PC-9 (cell line): ENCODE data around the gene PTGFR. TPM values are rescaled to one million over a fixed set of nuclear protein-coding genes. Genes with fewer than 3 reads are reported as not detected.

Experiments used
- BruUV-seq: library from RNA; stranded (reverse); fragments of 400-500 nt; replicated peaks from 2 replicates; lab custom pipeline; 2021; lab: Mats Ljungman, UMichigan
- CTCF ChIA-PET: fragments of 300-600 bp; sonication (Branson Sonifier 250); formaldehyde crosslinking; loops from one replicate; lab custom pipeline; 2022; ENCODE audit warnings: antibody characterized with exemption; lab: Charles Lee
- POLR2A ChIA-PET: fragments of 300-600 bp; sonication (Branson Sonifier 250); formaldehyde crosslinking; loops from one replicate; lab custom pipeline; 2022; ENCODE audit warnings: antibody characterized with exemption; ENCODE audit not compliant: unreplicated experiment; lab: Charles Lee
- DNase-seq, 2 experiments: peaks; one replicate each; pipeline versions ENCODE4 v3.0.0 to v3.0.0-alpha.2; 2015 to 2022; ENCODE audit warnings: mixed read lengths in 1 of 2
- H2AFZ ChIP-seq: fragments of 200-600 bp; sonication (generic); 2 replicates; pipeline ENCODE4 v1.8.1; 2017; ENCODE audit warnings: antibody characterized with exemption
- H3F3A ChIP-seq: fragments of 200-600 bp; sonication (generic); 2 replicates; pipeline ENCODE4 v1.8.1; 2017; ENCODE audit warnings: antibody characterized with exemption, mild to moderate bottlenecking, low read depth; ENCODE audit not compliant: insufficient read depth
- H3K27ac ChIP-seq: fragments of 200-600 bp; sonication (generic); 2 replicates; pipeline ENCODE4 v1.6.1; 2016; ENCODE audit warnings: mixed run types
- H3K27me3 ChIP-seq: fragments of 200-600 bp; sonication (generic); 2 replicates; pipeline ENCODE4 v1.6.1; 2016; ENCODE audit warnings: low read depth, mixed run types; ENCODE audit not compliant: insufficient read depth
- H3K36me3 ChIP-seq: fragments of 200-600 bp; sonication (generic); 2 replicates; pipeline ENCODE4 v1.6.1; 2016; ENCODE audit warnings: low read depth, mixed run types
- H3K4me1 ChIP-seq: fragments of 200-600 bp; sonication (generic); replicated peaks from 2 replicates; pipeline ENCODE4 v1.6.1; 2016; ENCODE audit warnings: mixed run types; ENCODE audit not compliant: insufficient read depth
- H3K4me2 ChIP-seq: fragments of 200-600 bp; sonication (generic); 2 replicates; pipeline ENCODE4 v1.6.1; 2017; ENCODE audit warnings: mixed run types
- H3K4me3 ChIP-seq: fragments of 200-600 bp; sonication (generic); 2 replicates; pipeline ENCODE4 v1.6.1; 2016; ENCODE audit warnings: mixed run types
- H3K79me2 ChIP-seq: fragments of 200-600 bp; sonication (generic); 2 replicates; pipeline ENCODE4 v1.6.1; 2017; ENCODE audit warnings: low read depth, mixed run types
- H3K9me2 ChIP-seq: fragments of 200-600 bp; sonication (generic); 2 replicates; pipeline ENCODE4 v1.8.1; 2017; ENCODE audit warnings: mild to moderate bottlenecking; ENCODE audit not compliant: insufficient read depth
- H3K9me3 ChIP-seq: fragments of 200-600 bp; sonication (generic); 2 replicates; pipeline ENCODE4 v1.8.1; 2016; ENCODE audit warnings: low read depth; ENCODE audit not compliant: insufficient read depth
- H4K20me1 ChIP-seq: fragments of 200-600 bp; sonication (generic); 2 replicates; pipeline ENCODE4 v1.8.1; 2017; ENCODE audit not compliant: insufficient read depth
- CTCF ChIP-seq: fragments of 200-600 bp; sonication (generic); conservative IDR thresholded peaks from 2 replicates; pipeline ENCODE4 v1.6.1; 2017; ENCODE audit warnings: mixed run types, antibody characterized with exemption, mild to moderate bottlenecking, moderate library complexity
- EZH2 ChIP-seq: fragments of 200-600 bp; sonication (generic); IDR thresholded peaks from 2 replicates; pipeline ENCODE4 v1.8.0; 2017; ENCODE audit warnings: antibody characterized with exemption, low read depth
- intact Hi-C: fragments of 100-400 bp; cut with micrococcal nuclease; formaldehyde crosslinking; loops from one replicate; pipeline ENCODE4 v1.10.0; 2022; ENCODE audit not compliant: unreplicated experiment
- total RNA-seq: library from RNA; stranded (reverse); gene quantifications from 2 replicates; pipeline ENCODE4 v1.2.3, GENCODE V29; 2021

The PTGFR gene
- total RNA-seq, 1 experiment from 2014 or later: not detected

DNA sequence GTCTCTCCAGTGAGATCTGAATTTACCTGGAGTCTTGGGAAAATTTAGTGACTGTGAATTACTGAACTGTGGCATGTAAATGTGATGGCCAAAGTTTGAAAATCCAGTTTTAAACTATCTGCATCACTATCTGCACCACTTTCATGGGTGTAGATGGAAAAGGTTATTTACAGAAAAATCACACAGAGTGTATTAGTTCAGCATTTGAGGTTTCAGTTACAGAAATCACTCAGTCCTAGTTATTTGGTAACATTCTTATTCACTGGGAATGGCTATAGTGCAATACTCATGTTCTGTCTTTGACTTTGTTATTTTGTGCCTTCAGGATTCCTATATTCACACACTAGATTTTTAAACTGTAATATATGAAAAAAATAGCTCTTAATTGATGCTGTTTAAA, 68.9 kb downstream of the PTGFR start:
- no peak for DNase-seq
- H3K9me3 ChIP-seq: peaks cover 3% of the 10 kb centered on the region
- H3K4me3 ChIP-seq: no peak overlapping the region
- no peaks in the 10 kb centered on the region for H3K79me2 ChIP-seq
- H3F3A ChIP-seq: no peaks in the 10 kb centered on the region
- H2AFZ ChIP-seq: no peak overlapping the region
- no peak for TF ChIP-seq EZH2
- no peak for TF ChIP-seq CTCF
- H3K27me3 ChIP-seq: no peaks in the 10 kb centered on the region
- ChIA-PET CTCF (interaction anchor here (0.6 kb wide), 1 partner anchor 15 kb away, joined by 3 read pairs; no protein-coding TSS in a partner anchor), POLR2A (no interaction called here)
- no peaks in the 10 kb centered on the region for H4K20me1 ChIP-seq
- H3K4me2 ChIP-seq: no peak overlapping the region
- BruUV-seq: no TSS peak
- no peak overlapping the region for H3K27ac ChIP-seq
- no peaks in the 10 kb centered on the region for H3K9me2 ChIP-seq
- H3K36me3 ChIP-seq: no peaks in the 10 kb centered on the region
- intact Hi-C loops: no loop called here
- H3K4me1 ChIP-seq: no peaks in the 10 kb centered on the region

DNA sequence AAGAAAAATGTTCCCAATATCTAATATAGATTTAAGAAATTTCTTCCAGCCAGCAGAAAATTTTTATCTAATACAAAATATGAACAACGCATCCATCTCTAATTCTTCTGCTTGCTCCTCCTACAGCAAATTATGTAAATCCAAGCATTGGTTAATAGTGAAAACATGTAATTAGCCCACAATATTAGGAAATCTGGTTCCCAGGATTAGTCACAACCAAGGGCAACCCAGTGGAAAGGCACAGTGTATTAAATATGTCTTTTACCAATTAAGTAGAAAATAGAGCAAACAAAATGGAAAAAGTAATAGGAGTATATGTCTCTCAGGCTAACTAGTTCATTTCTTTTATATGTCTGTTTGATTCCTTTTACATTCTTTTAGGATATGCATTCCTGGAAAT, 70.0 kb downstream of the PTGFR start:
- Histone ChIP-seq H3K4me3 (no peak overlapping the region), H3K4me1 (no peaks in the 10 kb centered on the region), H3F3A (no peaks in the 10 kb centered on the region), H3K9me3 (no peaks in the 10 kb centered on the region), H3K79me2 (no peaks in the 10 kb centered on the region), H3K27ac (no peak overlapping the region), H2AFZ (no peak overlapping the region), H3K36me3 (no peaks in the 10 kb centered on the region), H3K4me2 (no peak overlapping the region), H3K9me2 (no peaks in the 10 kb centered on the region), H3K27me3 (no peaks in the 10 kb centered on the region), H4K20me1 (no peaks in the 10 kb centered on the region)
- ChIA-PET CTCF (no interaction called here), POLR2A (no interaction called here)
- BruUV-seq: no TSS peak
- TF ChIP-seq CTCF (no peak), EZH2 (no peak)
- intact Hi-C loops: no loop called here
- DNase-seq: no peak

- H3K79me2 ChIP-seq: no peaks in the 10 kb centered on the region
- H3K36me3 ChIP-seq: no peaks in the 10 kb centered on the region
- POLR2A ChIA-PET: no interaction called here
- no TSS peak for BruUV-seq
- H3F3A ChIP-seq: no peaks in the 10 kb centered on the region
- no peaks in the 10 kb centered on the region for H3K27me3 ChIP-seq
- no peaks in the 10 kb centered on the region for H3K9me3 ChIP-seq
- H3K4me3 ChIP-seq: no peak overlapping the region
- no peaks in the 10 kb centered on the region for H4K20me1 ChIP-seq
- H3K9me2 ChIP-seq: no peaks in the 10 kb centered on the region
- H3K4me1 ChIP-seq: no peaks in the 10 kb centered on the region
- TF ChIP-seq CTCF (no peak), EZH2 (no peak)
- H3K27ac ChIP-seq: no peak overlapping the region
- intact Hi-C loops: no loop called here
- H2AFZ ChIP-seq: no peak overlapping the region
- no peak for DNase-seq
- no peak overlapping the region for H3K4me2 ChIP-seq
- CTCF ChIA-PET: no interaction called here
Measured at GRCh38 chr1:78561856-78562255, 71.1 kb downstream of the PTGFR start.
